ENCODE data around the gene SDS.

Gene SDS

DNA sequence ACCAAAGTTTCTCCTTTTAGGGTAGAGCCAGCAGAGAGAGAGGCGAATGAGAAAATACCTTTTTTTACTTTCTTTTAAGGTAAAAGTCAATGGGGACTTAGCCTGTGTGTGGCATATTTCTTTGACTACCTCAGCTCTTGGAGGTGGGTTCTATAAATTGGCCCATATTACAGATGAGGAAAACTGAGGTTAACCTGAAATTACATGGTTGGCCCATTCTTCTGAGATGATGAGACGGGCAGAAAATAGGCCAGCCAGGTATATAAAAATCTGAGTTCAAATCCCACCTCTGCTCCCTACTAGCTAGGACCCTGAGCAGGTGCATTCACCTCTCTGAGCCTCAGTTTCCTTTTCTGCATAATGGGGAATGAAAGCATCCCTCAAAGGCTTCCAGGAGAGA is 45.6 kb upstream of the SDS start:
- Histone ChIP-seq H3K27ac (ENCODE audit: low read length, poor library complexity, severe bottlenecking) (no peak overlapping the region), H3K9me3 (ENCODE audit: control insufficient read depth, low read length) (peaks cover 3% of the 10 kb centered on the region), H3K36me3 (ENCODE audit: control insufficient read depth in 1 of 2, insufficient read depth in 2 of 2, low read depth in 1 of 2, low read length in 2 of 2) (no peaks in the 10 kb centered on the region), H3K79me1 (replicated peaks; ENCODE audit: low read length, poor library complexity, severe bottlenecking) (no peaks in the 10 kb centered on the region), H4K91ac (ENCODE audit: low read length) (no peak overlapping the region), H3K9ac (ENCODE audit: low read length) (no peak overlapping the region), H3K23ac (ENCODE audit: low read length in 2 of 2) (no peak overlapping the region), H3K4me1 (ENCODE audit: control insufficient read depth, insufficient read depth, low read depth, low read length) (no peaks in the 10 kb centered on the region), H2AK5ac (ENCODE audit: low read length, severe bottlenecking) (no peak overlapping the region), H2BK15ac (ENCODE audit: low read depth, poor library complexity, severe bottlenecking) (no peak overlapping the region), H3K4me2 (ENCODE audit: low read length, poor library complexity, severe bottlenecking) (no peak overlapping the region), H3K14ac (ENCODE audit: low read length in 2 of 2) (no peak overlapping the region), H4K8ac (ENCODE audit: low read length) (no peak overlapping the region), H2AFZ (ENCODE audit: low read depth, low read length) (no peak overlapping the region), H3K27me3 (ENCODE audit: control insufficient read depth in 1 of 2, insufficient read depth in 1 of 2, low read length in 2 of 2) (peaks cover 25 to 54% of the 10 kb centered on the region in 2 experiments), H2BK12ac (ENCODE audit: low read length in 2 of 2) (no peak overlapping the region), H2BK5ac (ENCODE audit: low read depth, low read length, poor library complexity, severe bottlenecking) (no peak overlapping the region), H2BK120ac (ENCODE audit: low read depth, low read length) (no peak overlapping the region), H3K4me3 (ENCODE audit: insufficient read depth in 1 of 2, low read depth in 1 of 2, low read length in 2 of 2) (no peak overlapping the region), H3K18ac (ENCODE audit: low read depth in 1 of 2, low read length in 2 of 2) (no peak overlapping the region), H3K4ac (ENCODE audit: low read depth in 1 of 2, low read length in 2 of 2) (no peak overlapping the region)
- no peak for DNase-seq
- 88% methylated on average over 2 of the region's 2 CpGs for WGBS

GRCh38 chr12:113448873-113449272 is 45.2 kb upstream of the SDS start:
- Histone ChIP-seq H3K18ac (ENCODE audit: low read depth in 1 of 2, low read length in 2 of 2) (no peak overlapping the region), H3K4me2 (ENCODE audit: low read length, poor library complexity, severe bottlenecking) (no peak overlapping the region), H2BK15ac (ENCODE audit: low read depth, poor library complexity, severe bottlenecking) (no peak overlapping the region), H4K91ac (ENCODE audit: low read length) (no peak overlapping the region), H2AFZ (ENCODE audit: low read depth, low read length) (no peak overlapping the region), H3K14ac (ENCODE audit: low read length in 2 of 2) (no peak overlapping the region), H4K8ac (ENCODE audit: low read length) (no peak overlapping the region), H2BK120ac (ENCODE audit: low read depth, low read length) (no peak overlapping the region), H3K9ac (ENCODE audit: low read length) (no peak overlapping the region), H2BK12ac (ENCODE audit: low read length in 2 of 2) (no peak overlapping the region), H2BK5ac (ENCODE audit: low read depth, low read length, poor library complexity, severe bottlenecking) (no peak overlapping the region), H3K4me3 (ENCODE audit: insufficient read depth in 1 of 2, low read depth in 1 of 2, low read length in 2 of 2) (no peak overlapping the region), H3K36me3 (ENCODE audit: control insufficient read depth in 1 of 2, insufficient read depth in 2 of 2, low read depth in 1 of 2, low read length in 2 of 2) (no peaks in the 10 kb centered on the region), H3K27me3 (ENCODE audit: control insufficient read depth in 1 of 2, insufficient read depth in 1 of 2, low read length in 2 of 2) (peaks cover 29 to 55% of the 10 kb centered on the region in 2 experiments), H3K23ac (ENCODE audit: low read length in 2 of 2) (no peak overlapping the region), H3K79me1 (replicated peaks; ENCODE audit: low read length, poor library complexity, severe bottlenecking) (no peaks in the 10 kb centered on the region), H3K4me1 (ENCODE audit: control insufficient read depth, insufficient read depth, low read depth, low read length) (no peaks in the 10 kb centered on the region), H3K27ac (ENCODE audit: low read length, poor library complexity, severe bottlenecking) (no peak overlapping the region), H2AK5ac (ENCODE audit: low read length, severe bottlenecking) (no peak overlapping the region), H3K9me3 (ENCODE audit: control insufficient read depth, low read length) (peaks cover 3% of the 10 kb centered on the region), H3K4ac (ENCODE audit: low read depth in 1 of 2, low read length in 2 of 2) (no peak overlapping the region)
- whole genome bisulfite sequencing: 76% methylated on average over 6 of the region's 7 CpGs
- no peak for DNase-seq

GRCh38 chr12:113445544-113446171 is 42.0 kb upstream of the SDS start:
- H3K18ac ChIP-seq (ENCODE audit: low read depth in 1 of 2, low read length in 2 of 2): no peak overlapping the region
- no peak overlapping the region for H3K9ac ChIP-seq (ENCODE audit: low read length)

GRCh38 chr12:113443030-113443539 is 39.4 kb upstream of the SDS start:
- Histone ChIP-seq H3K36me3 (ENCODE audit: control insufficient read depth in 1 of 2, insufficient read depth in 2 of 2, low read depth in 1 of 2, low read length in 2 of 2) (no peaks in the 10 kb centered on the region), H3K14ac (ENCODE audit: low read length in 2 of 2) (no peak overlapping the region), H2BK120ac (ENCODE audit: low read depth, low read length) (no peak overlapping the region), H4K91ac (ENCODE audit: low read length) (no peak overlapping the region), H2BK15ac (ENCODE audit: low read depth, poor library complexity, severe bottlenecking) (no peak overlapping the region), H3K4ac (ENCODE audit: low read depth in 1 of 2, low read length in 2 of 2) (no peak overlapping the region), H2AK5ac (ENCODE audit: low read length, severe bottlenecking) (no peak overlapping the region), H3K4me3 (ENCODE audit: insufficient read depth in 1 of 2, low read depth in 1 of 2, low read length in 2 of 2) (no peak overlapping the region), H3K27me3 (ENCODE audit: control insufficient read depth in 1 of 2, insufficient read depth in 1 of 2, low read length in 2 of 2) (peaks cover 75 to 82% of the 10 kb centered on the region in 2 experiments), H2AFZ (ENCODE audit: low read depth, low read length) (no peak overlapping the region), H3K27ac (ENCODE audit: low read length, poor library complexity, severe bottlenecking) (no peak overlapping the region), H3K23ac (ENCODE audit: low read length in 2 of 2) (no peak overlapping the region), H3K9me3 (ENCODE audit: control insufficient read depth, low read length) (peaks cover 3% of the 10 kb centered on the region), H3K79me1 (replicated peaks; ENCODE audit: low read length, poor library complexity, severe bottlenecking) (no peaks in the 10 kb centered on the region), H3K4me2 (ENCODE audit: low read length, poor library complexity, severe bottlenecking) (no peak overlapping the region), H4K8ac (ENCODE audit: low read length) (no peak overlapping the region), H2BK5ac (ENCODE audit: low read depth, low read length, poor library complexity, severe bottlenecking) (no peak overlapping the region), H2BK12ac (ENCODE audit: low read length in 2 of 2) (no peak overlapping the region), H3K18ac (ENCODE audit: low read depth in 1 of 2, low read length in 2 of 2) (no peak overlapping the region), H3K4me1 (ENCODE audit: control insufficient read depth, insufficient read depth, low read depth, low read length) (no peaks in the 10 kb centered on the region), H3K9ac (ENCODE audit: low read length) (no peak overlapping the region)
- no peak for DNase-seq
- 91% methylated on average over 6 of the region's 6 CpGs for WGBS

More at GRCh38 chr12:113445544-113446171, 42.0 kb upstream of the SDS start:
- no peak overlapping the region for H2AK5ac ChIP-seq (ENCODE audit: low read length, severe bottlenecking)
- H2BK15ac ChIP-seq (ENCODE audit: low read depth, poor library complexity, severe bottlenecking): no peak overlapping the region
- no peak overlapping the region for H3K4me2 ChIP-seq (ENCODE audit: low read length, poor library complexity, severe bottlenecking)
- H3K4ac ChIP-seq (ENCODE audit: low read depth in 1 of 2, low read length in 2 of 2): no peak overlapping the region
- H3K36me3 ChIP-seq (ENCODE audit: control insufficient read depth in 1 of 2, insufficient read depth in 2 of 2, low read depth in 1 of 2, low read length in 2 of 2): no peaks in the 10 kb centered on the region
- H3K9me3 ChIP-seq (ENCODE audit: control insufficient read depth, low read length): peaks cover 3% of the 10 kb centered on the region
- 85% methylated on average over 4 of the region's 6 CpGs for WGBS
- H2BK120ac ChIP-seq (ENCODE audit: low read depth, low read length): no peak overlapping the region
- no peak overlapping the region for H3K14ac ChIP-seq (ENCODE audit: low read length in 2 of 2)
- H3K23ac ChIP-seq (ENCODE audit: low read length in 2 of 2): no peak overlapping the region
- no peak overlapping the region for H2BK12ac ChIP-seq (ENCODE audit: low read length in 2 of 2)
- peaks cover 53 to 66% of the 10 kb centered on the region in 2 experiments for H3K27me3 ChIP-seq (ENCODE audit: control insufficient read depth in 1 of 2, insufficient read depth in 1 of 2, low read length in 2 of 2)
- no peak overlapping the region for H4K91ac ChIP-seq (ENCODE audit: low read length)
- H2BK5ac ChIP-seq (ENCODE audit: low read depth, low read length, poor library complexity, severe bottlenecking): no peak overlapping the region
- no peak overlapping the region for H3K4me3 ChIP-seq (ENCODE audit: insufficient read depth in 1 of 2, low read depth in 1 of 2, low read length in 2 of 2)
- no peak for DNase-seq
- H3K79me1 ChIP-seq (replicated peaks; ENCODE audit: low read length, poor library complexity, severe bottlenecking): no peaks in the 10 kb centered on the region
- no peak overlapping the region for H2AFZ ChIP-seq (ENCODE audit: low read depth, low read length)
- H3K27ac ChIP-seq (ENCODE audit: low read length, poor library complexity, severe bottlenecking): no peak overlapping the region
- no peaks in the 10 kb centered on the region for H3K4me1 ChIP-seq (ENCODE audit: control insufficient read depth, insufficient read depth, low read depth, low read length)
- H4K8ac ChIP-seq (ENCODE audit: low read length): no peak overlapping the region

Measured in mesenchymal stem cell (in vitro differentiated cells and primary cell).